T-helper 9 cell (primary cell): ENCODE results near the gene UPK3B.
"Not testable (repeated sequence)": the region's sequence is repeated elsewhere in the genome, so short reads cannot be mapped to it uniquely, and the experiment has no call there.

Experiments
- DNase-seq: peaks from one replicate; pipeline ENCODE4 v3.0.0-alpha.2; 2020

The UPK3B gene

DNA sequence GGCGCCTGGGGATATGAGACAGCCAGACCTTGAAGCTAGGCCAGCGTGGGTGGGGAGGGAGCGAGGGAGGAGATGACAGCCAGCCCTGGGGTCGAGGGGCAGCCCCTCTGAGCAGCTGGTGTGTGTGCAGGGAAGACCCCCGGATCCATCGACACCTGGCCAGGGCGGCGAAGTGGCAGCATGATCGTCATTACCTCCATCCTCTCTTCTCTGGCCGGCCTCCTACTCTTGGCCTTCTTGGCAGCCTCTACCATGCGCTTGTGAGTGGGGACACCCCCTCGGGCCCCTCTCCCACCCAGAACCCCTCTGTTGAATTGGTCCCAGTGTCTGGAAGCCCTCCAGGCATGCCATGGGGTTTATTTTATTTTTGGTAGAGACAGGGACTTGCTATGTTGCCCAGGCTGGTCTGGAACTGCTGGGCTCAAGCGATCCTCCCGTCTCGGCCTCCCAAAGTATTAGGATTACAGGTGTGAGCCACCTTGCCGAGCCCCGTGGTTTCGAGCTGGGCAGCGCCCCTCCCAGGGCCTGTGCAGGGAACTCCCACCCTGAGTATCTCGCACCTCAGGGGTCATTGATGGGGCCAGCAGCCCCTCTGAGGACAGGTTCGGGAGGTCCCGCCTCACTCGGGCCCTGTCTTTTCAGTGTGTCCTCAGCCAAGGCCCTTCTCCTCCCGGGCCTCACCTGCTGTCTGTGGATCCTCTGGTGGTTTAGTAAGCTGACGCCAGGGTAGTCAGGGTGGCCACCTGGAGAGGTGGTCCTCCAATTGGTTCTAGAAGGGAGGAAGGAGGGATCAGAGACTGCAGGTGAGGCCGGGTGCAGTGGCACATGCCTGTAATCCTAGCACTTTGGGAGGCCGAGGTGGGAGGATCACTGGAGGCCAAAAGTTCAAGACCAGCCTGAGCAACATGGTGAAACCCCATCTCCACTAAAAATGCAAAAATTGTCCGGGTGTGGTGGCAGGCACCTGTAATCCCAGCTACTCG, 3.8 kb downstream of the UPK3B start:
- DNase-seq, result no peak

- no peak for DNase-seq
Measured at GRCh38 chr7:76514926-76515771, 4.8 kb downstream of the UPK3B start.

DNA sequence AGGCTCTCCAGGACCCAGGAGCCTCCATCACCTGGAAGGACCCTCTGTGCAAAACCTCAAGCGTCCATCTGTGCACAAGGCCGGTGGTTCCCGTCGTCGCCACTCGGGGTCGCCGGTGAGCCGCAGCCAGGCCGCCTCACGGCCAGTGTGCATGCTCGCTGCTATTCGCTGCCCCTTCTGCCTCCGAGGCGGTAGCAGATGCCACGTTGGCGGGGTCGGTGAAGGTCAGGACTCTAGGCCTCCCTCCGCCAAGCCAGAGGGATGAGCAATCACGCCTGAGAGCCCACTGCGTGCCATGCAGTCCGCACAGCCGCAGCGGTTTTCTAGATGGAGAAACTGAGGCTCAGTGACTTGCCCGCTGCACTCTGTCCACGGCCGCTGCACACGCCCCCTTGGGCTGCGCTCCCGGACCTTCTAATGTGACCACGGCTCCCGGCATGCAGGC, 5.7 kb downstream of the UPK3B start:
- peak; percentile 48 for DNase-seq

DNA sequence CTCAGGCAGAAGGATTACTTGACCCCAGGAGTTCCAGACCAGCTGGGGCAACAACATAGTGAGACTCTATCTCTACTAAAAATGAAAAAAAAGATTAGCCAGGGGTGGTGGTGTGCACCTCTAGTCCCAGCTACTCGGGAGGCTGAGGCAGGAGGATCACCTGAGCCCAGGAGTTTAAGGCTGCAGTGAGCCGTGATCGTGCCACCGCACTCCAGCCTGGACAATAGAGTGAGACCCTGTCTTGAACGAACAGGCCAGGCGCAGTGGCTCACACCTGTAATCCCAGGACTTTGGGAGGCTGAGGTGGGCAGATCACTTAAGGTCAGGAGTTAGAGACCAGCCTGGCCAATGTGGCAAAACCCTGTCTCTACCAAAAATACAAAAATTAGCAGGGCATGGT, 6.6 kb downstream of the UPK3B start:
- DNase-seq, result not testable (repeated sequence)

GRCh38 chr7:76526183-76526582, 15.8 kb downstream of the UPK3B start:
- not testable (repeated sequence) for DNase-seq

DNA sequence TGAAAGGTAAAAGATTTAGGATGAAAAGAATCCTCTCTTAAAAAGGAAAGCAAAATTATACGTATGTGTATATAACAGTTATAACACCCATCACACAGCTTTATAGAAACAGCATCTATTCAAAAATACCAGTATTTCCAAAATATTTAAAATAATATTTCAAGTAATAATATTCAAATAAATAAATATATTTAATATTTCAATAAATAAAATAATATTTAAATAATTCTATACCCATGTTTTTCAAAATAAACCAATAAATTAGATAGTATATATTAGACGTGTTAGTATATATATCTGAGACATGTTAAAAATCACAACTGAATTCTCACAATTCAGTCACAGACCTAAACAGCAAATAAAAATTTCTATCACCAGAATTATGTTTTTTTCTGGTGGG, 21.3 kb downstream of the UPK3B start:
- not testable (repeated sequence) for DNase-seq

DNA sequence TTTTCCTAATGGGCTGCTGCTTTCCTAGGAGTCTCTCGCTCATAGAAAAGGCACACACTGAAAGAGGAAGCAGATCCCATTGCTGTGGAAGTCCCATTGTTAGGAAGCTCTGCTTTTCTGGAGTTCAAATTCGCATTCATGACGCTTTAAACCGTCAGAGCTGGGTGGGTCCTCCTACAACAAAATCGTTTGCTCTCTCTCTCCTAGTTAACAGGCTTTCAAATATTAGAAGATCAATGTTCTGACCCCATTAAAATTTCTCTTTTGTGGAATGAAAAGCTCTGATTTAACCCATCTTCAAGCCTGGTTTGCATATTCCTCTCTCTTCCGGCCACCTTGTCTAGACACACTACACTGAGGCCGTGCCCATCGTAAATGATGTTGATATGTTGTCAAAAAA, 32.8 kb downstream of the UPK3B start, which contains the start of gene SPDYE16:
Gene SPDYE16 (minus strand): TSS at position 101 of the 400 bp plus-strand sequence. CDS start 1,838 bp downstream, outside the sequence.
- DNase-seq, result not testable (repeated sequence)

DNA sequence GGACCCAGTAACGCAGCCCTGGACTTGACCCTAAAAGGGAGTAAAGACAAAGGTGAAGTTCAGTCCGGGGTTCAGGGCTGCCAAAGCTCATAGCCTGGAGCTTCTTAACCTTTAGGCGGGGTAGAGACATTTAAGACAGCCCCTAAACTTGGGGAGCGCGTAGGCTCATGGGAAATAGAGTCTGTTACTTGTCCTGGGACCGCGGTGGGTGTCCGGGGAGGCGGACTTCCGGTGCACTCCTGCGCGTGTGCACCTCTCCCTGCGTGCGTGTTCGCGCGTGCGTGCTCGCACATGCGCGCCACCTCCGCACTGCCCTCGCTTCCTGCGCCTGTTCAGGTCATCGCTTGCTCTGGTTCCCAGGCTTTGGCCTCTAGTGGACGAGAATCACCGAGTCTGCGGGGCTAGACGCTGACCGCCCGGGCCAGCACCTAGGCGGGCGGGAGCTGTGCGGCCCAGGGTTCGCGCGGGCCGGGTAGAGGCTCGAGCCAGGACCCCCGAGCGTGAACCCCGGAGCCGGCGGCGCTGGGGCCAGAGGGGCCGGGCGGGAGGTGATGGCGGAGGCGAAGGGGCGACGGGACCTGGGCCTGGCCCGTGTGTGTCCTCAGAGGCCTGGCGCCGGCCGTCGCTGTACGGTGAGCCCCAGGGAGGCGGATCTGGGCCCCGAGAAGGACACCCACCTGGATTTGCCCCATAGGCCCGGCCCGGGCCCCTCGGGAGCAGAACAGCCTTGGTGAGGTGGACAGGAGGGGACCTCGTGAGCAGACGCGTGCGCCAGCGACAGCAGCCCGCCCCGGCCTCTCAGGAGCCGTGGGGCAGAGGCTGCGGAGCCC, 38.9 kb downstream of the UPK3B start:
- peak; percentile 61 for DNase-seq

DNA sequence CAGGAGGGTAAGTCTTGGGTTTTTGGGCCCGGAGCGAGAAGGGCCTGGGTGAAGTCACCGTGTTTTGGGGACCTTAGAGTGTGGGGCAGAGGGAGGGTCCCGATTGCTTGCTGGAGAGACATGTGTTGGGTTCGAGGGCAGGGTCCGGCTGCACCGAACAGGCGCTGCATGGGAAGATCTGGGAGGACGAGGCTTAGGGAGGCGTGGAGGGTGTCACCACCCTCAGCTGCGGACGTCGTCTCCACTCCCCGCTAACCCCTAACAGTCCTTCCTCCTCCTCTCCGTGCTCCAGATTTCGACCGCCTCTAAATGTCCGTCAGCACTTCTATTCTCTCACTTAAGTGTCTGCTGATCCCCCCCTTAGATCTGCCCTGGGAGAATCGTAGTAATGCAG, 39.5 kb downstream of the UPK3B start:
- DNase-seq, result not testable (repeated sequence)

- not testable (repeated sequence) for DNase-seq
Measured at GRCh38 chr7:76551992-76552391, 41.6 kb downstream of the UPK3B start.

DNA sequence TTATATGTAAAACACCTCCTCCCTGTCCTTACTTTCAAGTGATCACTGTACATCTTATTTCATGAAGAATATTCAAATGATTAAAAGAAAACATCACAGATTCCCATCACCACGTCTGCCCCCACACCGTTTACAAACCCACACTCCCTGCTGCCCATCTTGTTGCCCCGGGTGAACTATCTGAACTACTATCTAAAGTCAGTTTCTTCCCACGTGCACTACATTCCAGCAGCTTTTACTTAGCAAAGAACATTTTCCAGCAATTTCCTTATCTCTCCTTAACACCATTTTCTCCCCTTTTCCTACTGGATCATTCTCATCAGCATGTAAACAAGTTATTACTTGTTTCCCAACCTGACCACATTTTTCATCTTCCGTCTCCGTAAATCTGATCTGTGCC, 49.3 kb downstream of the UPK3B start:
- not testable (repeated sequence) for DNase-seq

DNA sequence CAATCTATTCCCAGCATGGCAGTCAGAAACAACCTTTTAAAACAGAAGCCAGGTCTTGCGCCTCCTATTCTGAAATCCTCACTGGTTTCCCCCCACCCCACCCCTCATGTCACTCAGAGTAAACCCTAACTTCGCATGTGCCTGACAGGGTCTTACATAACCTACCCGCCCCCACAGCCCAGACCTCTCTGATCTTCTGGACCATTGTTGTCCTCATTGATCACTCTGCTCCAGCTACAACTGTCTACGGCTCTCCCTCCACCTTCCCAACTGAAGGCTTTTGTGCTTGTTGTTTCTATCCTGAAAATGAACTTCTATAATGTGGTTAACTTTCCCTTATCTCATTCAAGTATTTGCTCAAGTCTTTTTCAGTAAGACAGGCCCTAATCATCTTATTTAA, 49.8 kb downstream of the UPK3B start:
- not testable (repeated sequence) for DNase-seq

DNA sequence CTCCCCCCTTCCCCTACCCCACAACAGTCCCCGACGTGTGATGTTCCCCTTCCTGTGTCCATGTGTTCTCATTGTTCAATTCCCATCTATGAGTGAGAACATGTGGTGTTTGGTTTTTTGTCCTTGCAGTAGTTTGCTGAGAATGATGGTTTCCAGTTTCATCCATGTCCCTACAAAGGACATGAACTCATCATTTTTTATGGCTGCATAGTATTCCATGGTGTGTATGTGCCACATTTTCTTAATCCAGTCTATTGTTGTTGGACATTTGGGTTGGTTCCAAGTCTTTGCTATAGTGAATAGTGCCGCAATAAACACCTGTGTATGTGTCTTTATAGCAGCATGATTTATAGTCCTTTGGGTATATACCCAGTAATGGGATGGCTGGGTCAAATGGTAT, 51.0 kb downstream of the UPK3B start:
- DNase-seq, result not testable (repeated sequence)

- not testable (repeated sequence) for DNase-seq
Measured at GRCh38 chr7:76565001-76565400, 54.6 kb downstream of the UPK3B start.
